CD4-positive, alpha-beta T cell treated with Interferon alpha-2 for 1 hour (primary cell): ENCODE results near the gene MAD2L1.
A peak's percentile ranks its signal among the peaks of the same experiment; 100 is the strongest.

Experiments used
- DNase-seq, 2 donors: peaks; one replicate each; pipeline ENCODE4 v3.0.0-alpha.2; 2020 to 2022

MAD2L1 gene

GRCh38 chr4:120056246-120056645, 10.4 kb downstream of the MAD2L1 start:
- DNase-seq: no peak

- no peak for DNase-seq
Measured at GRCh38 chr4:120055795-120056194, 10.9 kb downstream of the MAD2L1 start.

DNA sequence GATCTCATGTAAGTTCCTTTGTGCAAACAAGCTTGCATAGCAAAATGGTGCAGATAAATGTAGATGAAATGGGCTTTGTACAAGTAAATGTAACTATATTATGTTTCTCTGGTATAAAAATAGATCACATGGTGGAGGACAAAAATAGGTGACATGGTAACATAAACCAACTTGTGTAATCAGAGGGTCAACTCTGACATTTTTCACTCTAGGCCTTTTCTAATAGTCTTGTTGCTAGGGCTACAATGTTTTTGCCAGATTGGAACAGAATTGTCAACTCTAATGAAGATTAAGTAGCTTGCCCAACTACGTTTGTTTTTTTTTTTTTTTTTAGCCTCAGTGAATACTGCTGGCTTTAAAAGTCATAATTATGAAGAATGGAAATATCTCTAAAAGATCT, 11.5 kb downstream of the MAD2L1 start:
- DNase-seq: no peak

- DNase-seq: no peak
Measured at GRCh38 chr4:120053911-120054310, 12.7 kb downstream of the MAD2L1 start.

DNA sequence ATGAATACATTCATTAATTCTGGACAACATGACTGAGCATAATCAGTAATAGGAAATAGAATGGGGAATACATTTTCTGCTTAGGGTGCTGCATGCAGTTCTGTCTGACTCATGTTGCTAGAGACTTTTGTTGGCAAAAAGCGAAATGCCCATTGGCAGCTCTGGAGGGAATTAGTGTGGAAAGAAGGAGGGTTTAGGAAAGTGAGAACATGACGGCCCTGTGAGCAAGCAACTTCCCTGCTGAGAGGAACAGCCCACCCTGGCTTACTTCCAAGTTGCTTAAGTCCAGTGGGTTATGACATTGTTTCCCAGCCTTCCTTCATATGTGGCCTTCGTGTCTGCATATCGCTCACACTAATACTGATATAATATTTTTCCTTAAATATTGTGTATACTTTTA, 13.8 kb downstream of the MAD2L1 start:
- peak in 1 of 2 donors; percentile 9 for DNase-seq

DNA sequence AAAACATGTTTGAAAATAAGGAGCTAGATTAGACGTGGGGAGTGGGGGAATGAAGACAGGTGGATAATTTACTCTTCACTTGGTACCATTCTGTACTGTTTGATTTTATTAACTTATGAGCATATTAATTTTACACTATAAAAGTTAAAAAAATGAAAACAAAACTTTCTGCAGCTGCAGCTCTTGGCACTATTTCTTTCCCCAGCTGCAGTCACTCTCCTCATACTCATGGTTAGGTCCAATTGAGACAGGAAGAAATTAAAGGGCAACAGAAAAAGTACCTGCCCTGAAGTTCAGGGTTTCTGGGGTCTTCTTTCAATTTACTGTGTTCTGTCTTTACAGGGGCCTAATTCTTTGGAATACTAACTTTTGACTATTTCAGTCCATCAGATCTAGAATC, 15.4 kb downstream of the MAD2L1 start:
- no peak for DNase-seq

- peak; percentile 64 to 79 for DNase-seq
Measured at GRCh38 chr4:120049732-120050494, 16.7 kb downstream of the MAD2L1 start.

- no peak for DNase-seq
Measured at GRCh38 chr4:120043828-120044227, 22.8 kb downstream of the MAD2L1 start.

- no peak for DNase-seq
Measured at GRCh38 chr4:120037411-120037810, 29.2 kb downstream of the MAD2L1 start.

DNA sequence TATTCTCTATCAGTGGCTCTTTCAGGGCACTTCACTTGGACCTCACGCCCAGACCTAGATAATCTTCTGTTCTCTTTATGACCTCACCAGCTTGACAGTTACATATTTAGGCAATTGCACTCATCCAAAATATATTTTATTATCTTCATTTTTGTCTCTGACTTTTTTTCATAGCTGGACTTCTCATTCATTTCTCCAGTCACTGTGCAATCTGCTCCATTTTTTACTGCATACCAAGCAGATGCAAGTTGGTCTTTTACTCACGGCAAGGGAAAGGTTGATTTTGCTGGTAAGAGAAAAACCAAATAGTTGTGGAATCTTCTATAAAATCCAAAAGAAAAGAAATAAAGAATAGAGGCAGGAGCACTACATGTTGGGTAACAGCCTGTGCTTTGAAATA, 31.7 kb downstream of the MAD2L1 start:
- DNase-seq: no peak

GRCh38 chr4:120026853-120027252, 39.8 kb downstream of the MAD2L1 start:
- DNase-seq: no peak

DNA sequence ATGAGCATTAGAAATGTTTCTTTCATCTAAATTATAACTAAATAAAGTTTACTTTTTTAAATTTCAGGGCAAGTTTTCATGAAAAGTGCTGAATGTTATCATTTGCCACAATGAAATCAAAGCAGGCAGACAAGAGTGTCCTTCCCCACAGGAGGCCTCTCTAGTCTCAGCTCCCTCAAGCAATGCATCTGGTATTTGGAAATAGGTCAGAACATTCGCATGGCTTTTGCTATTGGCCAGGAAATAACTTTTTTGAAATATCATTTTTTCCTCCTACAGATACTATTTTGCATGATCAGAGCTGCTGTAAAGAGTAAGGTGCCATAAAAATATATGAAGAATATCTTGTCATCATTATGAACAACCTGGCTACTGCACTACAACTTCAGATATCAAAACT, 41.1 kb downstream of the MAD2L1 start:
- no peak for DNase-seq

DNA sequence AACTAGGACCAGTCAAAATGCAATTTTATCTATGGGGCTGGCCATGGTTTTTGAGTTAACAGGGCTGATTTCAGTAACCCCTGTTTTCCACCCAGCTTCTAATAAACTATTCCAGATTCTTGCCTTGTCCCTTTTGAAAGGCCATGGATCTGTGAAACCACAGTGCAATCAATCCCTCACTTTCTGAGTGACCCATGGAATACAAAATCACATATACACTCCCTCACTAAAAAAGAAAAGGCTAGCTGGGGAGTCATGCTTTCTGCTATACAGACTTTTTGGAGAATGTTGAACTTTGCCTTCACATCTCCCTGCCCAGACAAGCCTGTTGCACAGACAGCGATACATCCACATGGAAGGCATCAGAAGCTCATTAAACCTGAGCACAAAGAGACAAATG, 47.9 kb downstream of the MAD2L1 start:
- DNase-seq: no peak

DNA sequence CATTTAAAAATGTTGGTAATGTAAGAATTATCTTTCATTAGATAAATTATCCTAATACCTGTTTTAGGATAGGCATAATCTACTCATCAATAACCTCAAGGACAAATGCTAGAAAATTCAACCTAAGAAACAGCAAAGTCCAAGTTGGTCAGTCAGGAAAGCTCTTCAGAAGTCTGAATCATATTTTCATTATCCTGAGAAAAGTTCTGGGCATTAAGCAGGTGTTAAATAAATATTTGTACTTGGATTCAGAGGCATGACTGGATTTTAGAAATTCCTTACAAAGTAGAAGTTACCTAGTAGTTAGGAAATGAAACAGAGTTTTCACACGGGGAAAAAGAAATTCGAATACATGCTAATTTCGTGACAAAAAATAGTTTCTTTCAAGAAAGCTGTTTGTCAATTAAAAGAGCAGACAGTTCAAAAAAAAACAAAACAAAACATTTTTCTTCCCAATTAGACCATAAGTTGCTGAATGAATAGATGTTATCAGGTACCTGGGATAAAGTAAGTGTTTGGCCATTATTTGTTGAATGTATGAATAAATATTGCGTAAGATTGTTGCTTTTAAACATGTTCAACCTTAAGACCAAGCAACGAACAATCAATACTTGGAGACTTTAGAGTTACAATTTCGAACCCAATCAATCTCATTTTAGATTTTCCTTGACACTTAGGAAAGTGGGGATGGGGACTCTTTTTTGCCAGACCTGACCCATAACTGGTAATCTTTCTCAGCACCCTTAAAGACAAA, 48.5 kb downstream of the MAD2L1 start:
- DNase-seq: no peak

- DNase-seq: no peak
Measured at GRCh38 chr4:120011725-120012124, 54.9 kb downstream of the MAD2L1 start.

DNA sequence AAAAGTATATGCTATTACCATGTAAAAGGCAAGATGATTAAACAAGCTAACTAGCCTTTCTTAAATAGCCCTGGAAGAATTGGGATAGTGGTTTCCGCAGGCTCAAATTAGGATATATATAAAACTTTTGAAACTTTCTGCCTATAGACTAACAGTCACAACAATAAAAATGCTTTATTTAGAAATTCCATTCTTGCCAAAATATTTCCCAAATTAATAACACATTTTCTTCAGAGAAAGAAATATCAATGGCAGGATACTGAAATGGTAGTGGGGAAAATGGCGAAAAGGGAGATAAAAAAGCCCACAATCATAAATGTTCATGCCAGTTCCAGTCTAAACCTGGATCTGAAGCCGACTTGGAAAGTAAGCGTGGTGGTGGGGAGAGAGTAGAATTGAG, 56.0 kb downstream of the MAD2L1 start:
- DNase-seq: no peak

- no peak for DNase-seq
Measured at GRCh38 chr4:120009731-120010130, 56.9 kb downstream of the MAD2L1 start.

GRCh38 chr4:120008957-120009356, 57.7 kb downstream of the MAD2L1 start:
- no peak for DNase-seq

DNA sequence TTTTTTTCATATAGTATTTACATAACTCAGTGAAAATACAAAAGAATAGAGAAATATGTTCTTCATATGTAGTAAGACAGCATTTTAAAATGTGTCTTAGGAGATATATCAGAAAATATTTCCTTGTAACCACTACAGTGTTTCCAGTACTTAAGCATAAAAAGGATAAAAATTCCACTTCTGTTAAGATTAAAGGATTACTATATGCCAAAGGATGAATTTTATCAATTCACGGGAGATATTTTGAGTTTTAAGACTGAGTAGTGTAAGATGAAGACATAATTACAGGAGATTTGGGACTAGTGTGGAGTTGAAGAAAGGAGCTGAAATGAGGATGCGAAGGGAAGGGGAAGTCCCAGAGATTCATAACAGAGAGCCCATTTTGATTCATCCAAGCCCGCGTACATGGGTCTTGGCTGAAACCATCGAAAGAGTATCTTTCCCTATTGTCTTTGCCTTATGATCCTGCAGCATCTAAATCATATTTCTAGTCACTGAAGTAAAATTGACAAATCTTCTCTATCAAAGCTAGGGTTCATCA, 58.7 kb downstream of the MAD2L1 start:
- DNase-seq: no peak

DNA sequence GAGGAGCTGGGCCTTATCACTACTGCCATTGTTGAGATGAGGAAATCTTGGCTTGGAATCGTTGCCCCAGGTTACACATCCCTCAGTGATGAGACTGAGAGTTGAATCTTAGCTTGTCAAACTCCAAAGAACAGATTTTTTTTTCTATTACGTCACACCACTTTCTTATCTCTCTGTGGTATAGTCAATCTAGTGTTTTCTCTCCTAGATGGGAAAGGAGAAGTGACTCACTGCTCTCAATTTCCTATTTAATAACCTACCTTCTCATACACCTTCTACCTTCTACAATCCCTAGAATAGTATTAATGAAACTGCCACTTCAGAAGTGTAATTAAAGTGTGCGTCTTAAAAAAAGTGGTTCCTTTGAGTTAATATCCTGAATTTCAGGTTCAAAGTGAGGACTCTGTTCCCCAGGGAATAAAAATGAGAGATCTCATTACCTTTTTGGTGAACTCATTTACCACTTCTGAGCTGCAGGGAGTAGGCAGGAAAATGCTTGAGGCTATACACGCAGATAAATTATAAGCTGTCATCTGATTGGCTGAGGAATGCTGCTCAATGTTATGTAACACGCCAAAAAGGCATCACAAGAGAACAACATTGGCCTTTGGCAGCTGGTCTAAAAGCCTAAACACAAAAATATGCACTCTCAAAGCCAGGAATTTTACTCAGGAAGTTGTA, 59.3 kb downstream of the MAD2L1 start:
- DNase-seq: no peak
